Testis (tissue), 2 donors: ENCODE data around the gene C4BPB.

Source experiments
- POLR2A ChIP-seq: fragments of 450-650 bp; IDR thresholded peaks from one replicate; pipeline ENCODE4 v1.6.1; 2017; ENCODE audit warnings: antibody characterized with exemption, mild to moderate bottlenecking, moderate library complexity
- TF ChIP-seq, protein P1 (sequence below), 3 experiments: fragments of 450-650 bp in 2 of 3; fragments of 200-600 bp in 1 of 3; sonication (generic) in 1 of 3; IDR thresholded peaks; one replicate each; pipeline ENCODE4 v1.5.1; 2016 to 2019; ENCODE audit warnings: antibody characterized with exemption in 3 of 3, mild to moderate bottlenecking in 2 of 3, moderate library complexity in 1 of 3

DNA sequence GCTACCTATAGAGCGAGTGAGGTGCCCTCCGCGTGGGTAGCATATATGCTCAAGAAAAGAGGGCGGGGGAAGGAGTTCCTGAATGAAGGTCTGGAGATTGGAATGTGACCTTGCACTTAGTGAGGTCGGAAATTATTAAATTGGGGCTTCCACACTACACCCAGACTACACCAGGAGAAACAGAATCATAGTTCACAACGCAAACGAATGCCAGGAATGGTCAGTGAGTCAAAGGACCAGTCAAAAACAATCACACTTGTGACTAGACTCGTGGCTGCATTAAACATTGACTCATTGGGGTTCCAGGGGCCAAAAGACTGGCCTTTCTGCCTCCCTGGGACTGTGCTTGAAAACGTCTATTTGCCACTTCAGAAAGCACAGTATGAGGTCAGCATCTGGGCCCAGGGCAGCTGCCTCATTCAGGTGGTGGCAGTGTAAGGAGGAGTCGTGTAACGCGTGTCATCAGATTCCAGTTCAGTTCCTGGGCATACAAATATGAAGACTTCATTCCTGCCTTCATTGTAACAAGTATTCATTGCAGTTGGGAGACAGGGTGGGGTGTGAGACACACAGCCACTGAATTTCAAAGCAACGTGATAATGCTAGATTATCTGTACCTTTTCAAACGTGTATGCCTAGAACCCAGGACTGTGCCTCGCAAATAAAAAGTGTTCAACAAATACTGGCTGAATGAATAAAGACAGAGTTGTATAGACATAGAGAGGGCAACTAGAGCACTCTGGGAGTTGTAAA is 37.3 kb upstream of the C4BPB start, which contains the start of gene YOD1:
- TF ChIP-seq, protein P1, sequence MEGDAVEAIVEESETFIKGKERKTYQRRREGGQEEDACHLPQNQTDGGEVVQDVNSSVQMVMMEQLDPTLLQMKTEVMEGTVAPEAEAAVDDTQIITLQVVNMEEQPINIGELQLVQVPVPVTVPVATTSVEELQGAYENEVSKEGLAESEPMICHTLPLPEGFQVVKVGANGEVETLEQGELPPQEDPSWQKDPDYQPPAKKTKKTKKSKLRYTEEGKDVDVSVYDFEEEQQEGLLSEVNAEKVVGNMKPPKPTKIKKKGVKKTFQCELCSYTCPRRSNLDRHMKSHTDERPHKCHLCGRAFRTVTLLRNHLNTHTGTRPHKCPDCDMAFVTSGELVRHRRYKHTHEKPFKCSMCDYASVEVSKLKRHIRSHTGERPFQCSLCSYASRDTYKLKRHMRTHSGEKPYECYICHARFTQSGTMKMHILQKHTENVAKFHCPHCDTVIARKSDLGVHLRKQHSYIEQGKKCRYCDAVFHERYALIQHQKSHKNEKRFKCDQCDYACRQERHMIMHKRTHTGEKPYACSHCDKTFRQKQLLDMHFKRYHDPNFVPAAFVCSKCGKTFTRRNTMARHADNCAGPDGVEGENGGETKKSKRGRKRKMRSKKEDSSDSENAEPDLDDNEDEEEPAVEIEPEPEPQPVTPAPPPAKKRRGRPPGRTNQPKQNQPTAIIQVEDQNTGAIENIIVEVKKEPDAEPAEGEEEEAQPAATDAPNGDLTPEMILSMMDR (IDR thresholded peaks at IDR 0.05): no peak
- TF ChIP-seq POLR2A: no peak
